Trophoblast cell (in vitro differentiated cells and primary cell): Measurements from ENCODE around the gene RRP8.

Source experiments
- DNase-seq, 2 donors: peaks; one replicate each; pipeline ENCODE4 v3.0.0-alpha.2; 2016
- H2AFZ ChIP-seq: 2 replicates; pipeline ENCODE4 v1.6.1; 2013; ENCODE audit warnings: low read length, moderate library complexity, mild to moderate bottlenecking; ENCODE audit not compliant: insufficient read depth, poor library complexity
- H2AK5ac ChIP-seq: 2 replicates; pipeline ENCODE4 v1.6.1; 2013; ENCODE audit warnings: mild to moderate bottlenecking, low read length
- H2BK120ac ChIP-seq: 2 replicates; pipeline ENCODE4 v1.6.1; 2013; ENCODE audit warnings: low read length, mild to moderate bottlenecking, moderate library complexity; ENCODE audit not compliant: insufficient read depth, poor library complexity
- H2BK12ac ChIP-seq: 2 replicates; pipeline ENCODE4 v1.6.1; 2013; ENCODE audit warnings: mild to moderate bottlenecking, low read length, moderate library complexity
- H2BK5ac ChIP-seq: 2 replicates; pipeline ENCODE4 v1.6.1; 2013; ENCODE audit warnings: low read length, low read depth, moderate library complexity, mild to moderate bottlenecking; ENCODE audit not compliant: poor library complexity
- H3K14ac ChIP-seq: 2 replicates; pipeline ENCODE4 v1.6.1; 2013; ENCODE audit warnings: mild to moderate bottlenecking, low read length
- H3K18ac ChIP-seq: 2 replicates; pipeline ENCODE4 v1.6.1; 2013; ENCODE audit warnings: mild to moderate bottlenecking, low read length
- H3K23ac ChIP-seq: 2 replicates; pipeline ENCODE4 v1.6.1; 2013; ENCODE audit warnings: low read length
- H3K27ac ChIP-seq: 2 replicates; pipeline ENCODE4 v1.5.1; 2013; ENCODE audit warnings: low read depth, mild to moderate bottlenecking, inconsistent platforms, low read length, moderate library complexity
- H3K27me3 ChIP-seq: 2 replicates; pipeline ENCODE4 v1.6.1; 2013; ENCODE audit warnings: inconsistent platforms, mild to moderate bottlenecking, low read length, moderate library complexity; ENCODE audit not compliant: insufficient read depth
- H3K36me3 ChIP-seq, 2 experiments: 1 replicate in 1 of 2; 2 replicates in 1 of 2; pipeline ENCODE4 v1.6.1; 2013; ENCODE audit warnings: low read length in 2 of 2, mild to moderate bottlenecking in 2 of 2, moderate library complexity in 1 of 2; ENCODE audit not compliant: insufficient read depth in 2 of 2, control insufficient read depth in 1 of 2
- H3K4ac ChIP-seq: 2 replicates; pipeline ENCODE4 v1.6.1; 2013; ENCODE audit warnings: low read depth, mild to moderate bottlenecking, low read length, moderate library complexity
- H3K4me1 ChIP-seq, 2 experiments: 1 replicate in 1 of 2; 2 replicates in 1 of 2; pipeline ENCODE4 v1.6.1; 2013; ENCODE audit warnings: low read length in 2 of 2, mild to moderate bottlenecking in 2 of 2, moderate library complexity in 1 of 2; ENCODE audit not compliant: insufficient read depth in 2 of 2, control insufficient read depth in 1 of 2
- H3K4me2 ChIP-seq: 2 replicates; pipeline ENCODE4 v1.6.1; 2013; ENCODE audit warnings: inconsistent platforms, mild to moderate bottlenecking, low read length, moderate library complexity
- H3K4me3 ChIP-seq: 2 replicates; pipeline ENCODE4 v1.5.1; 2013; ENCODE audit warnings: mild to moderate bottlenecking, low read depth, low read length, inconsistent platforms
- H3K79me1 ChIP-seq: one replicate; pipeline ENCODE4 v1.6.1; 2013; ENCODE audit warnings: low read length
- H3K79me2 ChIP-seq: 2 replicates; pipeline ENCODE4 v1.6.1; 2013; ENCODE audit warnings: low read length, mild to moderate bottlenecking; ENCODE audit not compliant: control insufficient read depth, insufficient read depth, poor library complexity
- H3K9ac ChIP-seq: 2 replicates; pipeline ENCODE4 v1.6.1; 2013; ENCODE audit warnings: mild to moderate bottlenecking, low read length
- H3K9me3 ChIP-seq: 2 replicates; pipeline ENCODE4 v1.6.1; 2013; ENCODE audit warnings: low read depth, mild to moderate bottlenecking, control low read depth, inconsistent platforms, low read length; ENCODE audit not compliant: insufficient read depth
- H4K12ac ChIP-seq: 2 replicates; pipeline ENCODE4 v1.6.1; 2013; ENCODE audit warnings: low read depth, mild to moderate bottlenecking, low read length, moderate library complexity
- H4K8ac ChIP-seq: 2 replicates; pipeline ENCODE4 v1.6.1; 2013; ENCODE audit warnings: low read depth, mild to moderate bottlenecking, low read length, moderate library complexity
- H4K91ac ChIP-seq: one replicate; pipeline ENCODE4 v1.6.1; 2013; ENCODE audit warnings: low read depth, mild to moderate bottlenecking, low read length, moderate library complexity
- WGBS: extraction: QIAGEN DNeasy Blood & Tissue Kit; methylation state at CpG from one replicate; pipeline ENCODE4 v1.1.7; 2013; ENCODE audit warnings: missing lambda C conversion rate; ENCODE audit not compliant: insufficient read length, insufficient coverage; ENCODE audit errors: extremely low coverage; 5-methylcytosine and 5-hydroxymethylcytosine counted together

RRP8 gene

GRCh38 chr11:6611092-6611962, 7.9 kb upstream of the RRP8 start:
- H2AFZ ChIP-seq, result peak overlapping the region; percentile 42
- H3K23ac ChIP-seq, result no peak overlapping the region
- peak overlapping the region; percentile 82 for H4K8ac ChIP-seq
- H4K91ac ChIP-seq, result peak overlapping the region; percentile 91
- H4K12ac ChIP-seq, result peak overlapping the region; percentile 68
- H3K4me1 ChIP-seq, result peaks cover 12 to 25% of the 10 kb centered on the region in 2 experiments
- H3K14ac ChIP-seq, result peak overlapping the region; percentile 82
- no peak for DNase-seq
- H2BK120ac ChIP-seq, result peak overlapping the region; percentile 29
- H3K4me2 ChIP-seq, result peak overlapping the region; percentile 72
- H3K4me3 ChIP-seq, result peak overlapping the region; percentile 91
- H3K27me3 ChIP-seq, result no peaks in the 10 kb centered on the region
- peak overlapping the region; percentile 79 for H3K27ac ChIP-seq
- H2BK5ac ChIP-seq, result peak overlapping the region; percentile 79
- no CpG with 5 or more reads among the region's 39 CpGs for WGBS
- peaks cover 25% of the 10 kb centered on the region for H3K79me1 ChIP-seq
- H3K79me2 ChIP-seq, result peaks cover 13% of the 10 kb centered on the region
- H3K36me3 ChIP-seq, result peaks cover 38 to 56% of the 10 kb centered on the region in 2 experiments
- H3K4ac ChIP-seq, result peak overlapping the region; percentile 60
- no peaks in the 10 kb centered on the region for H3K9me3 ChIP-seq
- peak overlapping the region; percentile 77 for H3K18ac ChIP-seq
- H3K9ac ChIP-seq, result peak overlapping the region; percentile 80
- peak overlapping the region; percentile 51 for H2AK5ac ChIP-seq
- H2BK12ac ChIP-seq, result no peak overlapping the region

DNA sequence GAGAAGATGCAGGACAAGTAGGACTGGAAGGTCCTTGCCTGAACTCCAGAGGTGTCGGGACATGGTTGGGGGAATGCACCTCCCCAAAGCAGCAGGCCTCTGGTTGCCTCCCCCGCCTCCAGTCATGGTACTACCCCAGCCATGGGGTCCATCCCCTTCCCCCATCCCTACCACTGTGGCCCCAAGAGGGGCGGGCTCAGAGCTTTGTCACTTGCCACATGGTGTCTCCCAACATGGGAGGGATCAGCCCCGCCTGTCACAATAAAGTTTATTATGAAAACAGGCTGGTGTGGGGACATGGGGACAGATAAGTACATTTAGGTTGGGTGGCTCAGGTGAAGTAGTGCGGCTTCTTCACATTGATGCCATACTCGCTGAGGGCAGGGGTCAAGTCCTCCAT, 7.2 kb upstream of the RRP8 start:
- Histone ChIP-seq H2BK120ac (no peak overlapping the region), H4K12ac (no peak overlapping the region), H2BK5ac (no peak overlapping the region), H3K79me2 (peaks cover 13% of the 10 kb centered on the region), H4K8ac (no peak overlapping the region), H3K4me1 (peaks cover 12 to 26% of the 10 kb centered on the region in 2 experiments), H3K4ac (peak overlapping the region; percentile 60), H3K27ac (no peak overlapping the region), H3K36me3 (peaks cover 38 to 53% of the 10 kb centered on the region in 2 experiments), H3K18ac (no peak overlapping the region), H2BK12ac (no peak overlapping the region), H3K27me3 (no peaks in the 10 kb centered on the region), H3K4me2 (no peak overlapping the region), H3K23ac (no peak overlapping the region), H3K79me1 (peaks cover 25% of the 10 kb centered on the region), H2AK5ac (no peak overlapping the region), H4K91ac (no peak overlapping the region), H3K9ac (peak overlapping the region; percentile 37), H3K14ac (no peak overlapping the region), H3K4me3 (no peak overlapping the region), H3K9me3 (no peaks in the 10 kb centered on the region), H2AFZ (no peak overlapping the region)
- DNase-seq, result no peak
- no CpG with 5 or more reads among the region's 6 CpGs for whole genome bisulfite sequencing

GRCh38 chr11:6609502-6610015, 6.1 kb upstream of the RRP8 start:
- Histone ChIP-seq H3K4me1 (peaks cover 12 to 29% of the 10 kb centered on the region in 2 experiments), H3K23ac (no peak overlapping the region), H3K9ac (peak overlapping the region; percentile 36), H2BK120ac (no peak overlapping the region), H3K79me1 (peaks cover 25% of the 10 kb centered on the region), H3K27me3 (no peaks in the 10 kb centered on the region), H3K79me2 (peaks cover 17% of the 10 kb centered on the region), H4K8ac (no peak overlapping the region), H3K18ac (no peak overlapping the region), H3K14ac (no peak overlapping the region), H2AK5ac (no peak overlapping the region), H4K12ac (no peak overlapping the region), H3K4me3 (no peak overlapping the region), H3K36me3 (peaks cover 38 to 44% of the 10 kb centered on the region in 2 experiments), H3K4me2 (no peak overlapping the region), H4K91ac (no peak overlapping the region), H3K9me3 (no peaks in the 10 kb centered on the region), H2AFZ (no peak overlapping the region), H2BK12ac (no peak overlapping the region), H3K4ac (no peak overlapping the region), H2BK5ac (no peak overlapping the region), H3K27ac (no peak overlapping the region)
- no peak for DNase-seq
- WGBS, result no CpG with 5 or more reads among the region's 8 CpGs

GRCh38 chr11:6608726-6609501, 5.5 kb upstream of the RRP8 start:
- no CpG with 5 or more reads among the region's 14 CpGs for WGBS
- Histone ChIP-seq H2BK120ac (no peak overlapping the region), H3K18ac (no peak overlapping the region), H3K4ac (no peak overlapping the region), H3K14ac (no peak overlapping the region), H3K36me3 (peaks cover 38 to 40% of the 10 kb centered on the region in 2 experiments), H4K8ac (no peak overlapping the region), H4K12ac (no peak overlapping the region), H3K9me3 (no peaks in the 10 kb centered on the region), H3K4me3 (no peak overlapping the region), H2BK12ac (no peak overlapping the region), H3K27ac (no peak overlapping the region), H2AK5ac (no peak overlapping the region), H3K79me2 (peaks cover 22% of the 10 kb centered on the region), H3K79me1 (peaks cover 31% of the 10 kb centered on the region), H2AFZ (no peak overlapping the region), H4K91ac (no peak overlapping the region), H3K23ac (no peak overlapping the region), H3K27me3 (no peaks in the 10 kb centered on the region), H3K4me2 (no peak overlapping the region), H3K4me1 (peaks cover 12 to 29% of the 10 kb centered on the region in 2 experiments), H2BK5ac (no peak overlapping the region), H3K9ac (no peak overlapping the region)
- DNase-seq, result no peak
